NCI-H2171 treated with DMSO at 0.1 percent for 48 hours (cell line): ENCODE measurements around the gene BCL2.

Experiments used
- DNase-seq: peaks from one replicate; lab custom pipeline; 2025; lab: John Stamatoyannopoulos, UW

The BCL2 gene

DNA sequence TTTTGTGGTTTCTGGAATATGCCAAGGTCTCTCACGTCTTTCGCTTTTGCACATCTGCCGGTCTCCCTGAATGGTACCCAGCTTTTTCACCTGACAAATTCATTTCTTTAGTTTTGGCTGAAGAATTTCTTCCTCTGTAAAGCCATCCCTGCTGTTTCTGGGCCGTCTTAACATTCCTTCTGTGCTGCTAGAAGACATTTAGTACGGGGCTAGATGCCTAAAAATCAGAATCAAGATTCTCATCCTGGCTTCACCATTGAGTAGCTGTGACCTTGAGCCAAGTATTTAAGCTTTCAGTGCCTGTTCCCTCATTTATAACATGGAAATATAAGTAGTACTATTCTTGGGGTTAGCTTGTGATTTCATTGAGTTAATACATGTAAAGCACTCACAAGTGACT, 6.4 kb upstream of the BCL2 start:
- no peak for DNase-seq

DNA sequence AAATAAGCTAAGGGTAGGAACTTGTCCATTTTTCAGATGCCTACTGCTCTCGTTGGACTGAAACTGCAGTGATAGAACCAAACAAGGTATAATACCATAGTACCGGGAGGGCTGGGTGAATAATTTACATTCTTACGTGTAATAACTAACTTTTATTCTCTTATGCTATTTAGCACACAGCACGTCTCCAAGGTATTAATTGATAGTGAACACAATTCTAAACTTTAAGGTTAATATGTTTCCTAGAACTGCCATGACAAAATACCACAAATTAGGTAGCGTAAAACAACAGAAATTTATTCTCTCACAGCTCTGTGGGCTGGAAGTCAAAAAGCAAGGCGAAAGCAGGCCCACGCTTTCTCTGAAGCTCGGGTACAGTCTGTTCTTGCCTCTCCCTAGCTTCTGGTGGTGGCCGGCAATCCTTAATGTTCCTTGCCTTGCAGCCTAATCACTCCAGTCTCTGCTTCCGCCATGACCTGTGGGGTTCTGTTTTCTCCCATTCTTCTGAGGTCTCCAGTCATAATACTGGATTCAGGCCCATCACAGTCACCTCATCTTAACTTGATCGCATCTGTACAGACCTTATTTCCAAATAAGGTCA, 5.6 kb upstream of the BCL2 start:
- no peak for DNase-seq

DNA sequence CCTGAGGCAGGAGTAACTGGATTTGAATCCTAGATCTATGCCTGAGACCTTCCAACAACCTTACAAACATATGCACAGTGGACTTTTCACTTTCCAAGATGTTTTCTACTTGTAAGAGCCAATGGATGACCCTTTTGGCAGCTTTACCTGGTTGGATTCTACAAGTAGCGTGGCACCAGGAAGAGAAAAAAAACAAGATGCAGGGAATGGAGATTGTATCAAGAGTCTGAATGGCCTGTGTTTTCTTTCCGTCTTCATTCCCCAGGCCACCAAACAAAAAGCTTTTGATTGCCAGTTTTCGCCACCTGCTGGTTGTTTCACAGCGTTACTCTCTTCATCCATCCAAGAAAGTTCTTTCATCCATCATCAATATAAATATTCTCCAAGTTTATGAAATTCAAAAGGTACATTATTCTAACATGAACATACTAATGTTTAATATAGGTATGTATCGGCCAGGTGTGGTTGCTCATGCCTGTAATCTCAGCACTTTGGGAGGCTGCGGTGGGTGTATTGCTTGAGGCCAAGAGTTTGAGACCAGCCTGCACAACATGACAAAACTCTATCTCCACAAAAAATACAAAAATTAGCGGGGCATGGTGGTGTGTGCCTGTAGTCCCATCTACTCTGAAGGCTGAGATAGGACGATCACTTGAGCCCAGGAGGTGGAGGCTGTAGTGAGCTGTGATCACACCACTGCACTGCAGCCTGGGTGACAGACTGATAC, 3.5 kb upstream of the BCL2 start:
- DNase-seq = peak; percentile 77

DNA sequence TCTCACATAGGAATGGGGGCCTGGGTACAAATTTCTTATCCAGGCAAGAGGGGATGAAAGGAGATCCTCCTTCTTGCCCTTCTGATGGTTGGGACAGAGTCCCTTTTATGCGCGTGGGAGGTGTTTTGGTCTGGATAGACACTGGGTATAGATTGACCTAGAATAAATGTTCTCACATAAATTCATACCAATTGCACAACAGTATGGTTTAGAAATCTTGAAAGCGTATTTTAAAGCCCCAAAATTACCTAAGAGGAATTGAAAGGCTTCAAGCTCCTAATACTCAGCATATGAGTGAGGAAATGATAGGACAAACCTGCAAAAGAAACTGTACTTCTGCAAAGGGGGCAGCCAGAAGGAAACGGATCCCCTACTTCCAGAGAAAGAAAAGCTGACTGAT, 2.6 kb upstream of the BCL2 start:
- DNase-seq = no peak

DNA sequence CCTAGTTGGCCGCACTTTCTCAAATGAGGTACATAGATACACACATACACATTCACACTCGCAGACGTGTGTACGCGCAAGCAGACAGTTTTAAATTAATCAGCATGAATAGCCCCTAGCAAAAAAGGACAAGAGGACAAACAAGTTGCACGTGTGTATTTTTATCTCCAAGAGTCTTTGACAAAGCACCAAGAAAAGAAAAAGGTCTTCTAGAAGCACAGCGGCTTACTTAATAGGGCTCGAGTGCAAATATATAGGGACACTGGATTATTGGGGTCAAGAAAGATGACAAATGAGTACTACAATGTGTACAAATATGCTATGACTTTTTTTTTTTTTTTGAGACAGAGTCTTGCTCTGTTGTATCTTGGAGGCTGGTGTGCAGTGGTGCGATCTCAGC, 1.7 kb upstream of the BCL2 start:
- DNase-seq = no peak

DNA sequence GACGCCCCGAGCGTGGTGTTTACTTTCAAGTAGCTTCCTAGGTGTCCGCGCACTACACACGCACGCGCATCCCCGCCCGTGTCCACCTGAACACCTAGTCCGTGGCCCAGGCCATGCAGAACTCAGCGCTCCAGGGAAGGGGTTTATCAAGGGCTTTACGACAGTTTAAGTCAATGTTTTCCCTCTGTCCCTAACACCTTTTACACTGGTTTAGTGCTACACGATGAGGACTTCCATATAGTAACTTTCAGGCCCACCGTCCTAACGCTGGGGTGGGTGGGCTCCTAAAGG, 1.4 kb upstream of the BCL2 start:
- DNase-seq = no peak

DNA sequence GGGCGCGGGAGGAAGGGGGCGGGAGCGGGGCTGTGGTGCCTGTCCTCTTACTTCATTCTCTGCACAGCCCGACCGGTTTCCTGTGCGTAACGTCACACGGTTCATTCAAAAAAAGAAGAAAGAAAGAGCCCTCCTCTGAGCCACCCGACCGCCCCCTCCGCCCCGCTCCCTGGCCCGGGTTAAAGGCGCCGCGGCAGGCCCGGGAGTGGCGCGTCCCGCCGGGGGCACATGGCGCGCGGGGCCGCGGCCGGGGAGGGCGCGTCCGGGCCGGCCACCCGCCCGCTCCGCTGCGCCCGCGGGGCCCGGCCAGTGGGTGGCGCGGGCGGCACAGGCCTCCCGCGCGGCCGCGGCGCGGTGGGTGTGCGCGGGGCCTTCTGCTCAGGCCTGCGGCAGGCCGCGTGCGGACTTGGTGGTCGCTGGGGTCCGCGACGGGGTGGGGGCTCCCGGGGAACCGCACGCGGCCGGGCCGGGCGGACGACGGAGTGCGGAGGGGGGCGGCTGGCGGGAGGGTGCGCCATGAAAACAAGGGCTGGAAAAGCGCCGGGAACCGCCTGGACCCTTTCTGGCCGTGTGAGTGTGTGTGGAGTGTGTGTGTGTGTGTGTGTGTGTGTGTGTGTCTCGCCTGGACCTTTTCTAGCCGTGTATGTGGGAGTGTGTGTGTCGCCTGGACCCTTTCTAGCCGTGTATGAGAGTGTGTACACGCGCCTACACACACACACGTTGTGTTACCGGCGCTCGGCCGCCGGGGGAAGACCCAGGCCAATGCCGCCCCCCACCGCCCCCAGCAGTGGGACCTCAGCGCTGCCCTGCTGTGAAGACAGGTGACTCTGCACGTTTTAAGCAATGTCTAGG, 780 bp upstream of the BCL2 start:
- DNase-seq = peak; percentile 79

DNA sequence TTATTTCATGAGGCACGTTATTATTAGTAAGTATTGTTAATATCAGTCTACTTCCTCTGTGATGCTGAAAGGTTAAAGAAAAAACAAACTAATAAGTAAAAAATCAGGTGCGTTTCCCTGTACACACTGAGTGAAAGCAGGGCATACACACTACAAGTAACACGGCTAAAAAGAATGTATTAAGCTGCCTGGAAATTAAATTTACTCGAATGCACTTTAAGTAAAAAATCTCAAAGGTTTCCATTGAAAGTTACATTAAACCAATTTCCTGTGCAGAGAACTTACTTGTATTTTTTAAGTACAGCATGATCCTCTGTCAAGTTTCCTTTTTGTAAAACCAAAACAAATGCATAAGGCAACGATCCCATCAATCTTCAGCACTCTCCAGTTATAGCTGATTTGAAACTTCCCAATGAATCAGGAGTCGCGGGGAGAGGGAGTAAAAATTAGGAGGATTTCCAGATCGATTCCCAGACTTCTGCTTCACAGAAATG, 633 bp downstream of the BCL2 start:
- peak; percentile 34 for DNase-seq

DNA sequence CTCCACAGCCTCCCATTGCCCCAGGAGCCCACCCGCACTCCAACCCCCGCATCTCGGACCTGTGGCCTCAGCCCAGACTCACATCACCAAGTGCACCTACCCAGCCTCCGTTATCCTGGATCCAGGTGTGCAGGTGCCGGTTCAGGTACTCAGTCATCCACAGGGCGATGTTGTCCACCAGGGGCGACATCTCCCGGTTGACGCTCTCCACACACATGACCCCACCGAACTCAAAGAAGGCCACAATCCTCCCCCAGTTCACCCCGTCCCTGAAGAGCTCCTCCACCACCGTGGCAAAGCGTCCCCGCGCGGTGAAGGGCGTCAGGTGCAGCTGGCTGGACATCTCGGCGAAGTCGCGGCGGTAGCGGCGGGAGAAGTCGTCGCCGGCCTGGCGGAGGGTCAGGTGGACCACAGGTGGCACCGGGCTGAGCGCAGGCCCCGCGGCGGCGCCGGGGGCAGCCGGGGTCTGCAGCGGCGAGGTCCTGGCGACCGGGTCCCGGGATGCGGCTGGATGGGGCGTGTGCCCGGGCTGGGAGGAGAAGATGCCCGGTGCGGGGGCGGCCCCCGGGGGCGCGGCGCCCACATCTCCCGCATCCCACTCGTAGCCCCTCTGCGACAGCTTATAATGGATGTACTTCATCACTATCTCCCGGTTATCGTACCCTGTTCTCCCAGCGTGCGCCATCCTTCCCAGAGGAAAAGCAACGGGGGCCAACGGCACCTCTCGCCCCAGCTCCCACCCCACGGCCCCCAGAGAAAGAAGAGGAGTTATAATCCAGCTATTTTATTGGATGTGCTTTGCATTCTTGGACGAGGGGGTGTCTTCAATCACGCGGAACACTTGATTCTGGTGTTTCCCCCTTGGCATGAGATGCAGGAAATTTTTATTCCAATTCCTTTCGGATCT, 1.3 kb downstream of the BCL2 start:
- DNase-seq = peak; percentile 22

DNA sequence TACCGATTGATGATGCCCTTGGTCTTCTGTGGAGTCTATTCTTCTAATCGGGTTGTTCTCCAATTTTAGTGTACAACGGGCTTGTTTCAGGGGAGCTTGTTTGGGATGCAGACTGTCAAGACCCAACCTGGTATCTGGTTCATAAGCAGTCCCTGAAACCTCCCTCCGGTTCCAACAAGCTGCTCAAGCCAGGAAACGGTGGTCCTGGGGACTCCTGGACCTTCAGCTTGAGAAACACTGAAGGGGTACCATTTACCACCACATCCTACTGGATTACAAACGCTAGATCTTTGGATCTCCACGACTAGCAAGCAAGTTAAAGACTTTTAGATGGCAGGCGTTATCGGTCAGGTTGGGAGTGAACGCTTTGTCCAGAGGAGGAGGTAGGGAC, 2.0 kb downstream of the BCL2 start:
- no peak for DNase-seq

DNA sequence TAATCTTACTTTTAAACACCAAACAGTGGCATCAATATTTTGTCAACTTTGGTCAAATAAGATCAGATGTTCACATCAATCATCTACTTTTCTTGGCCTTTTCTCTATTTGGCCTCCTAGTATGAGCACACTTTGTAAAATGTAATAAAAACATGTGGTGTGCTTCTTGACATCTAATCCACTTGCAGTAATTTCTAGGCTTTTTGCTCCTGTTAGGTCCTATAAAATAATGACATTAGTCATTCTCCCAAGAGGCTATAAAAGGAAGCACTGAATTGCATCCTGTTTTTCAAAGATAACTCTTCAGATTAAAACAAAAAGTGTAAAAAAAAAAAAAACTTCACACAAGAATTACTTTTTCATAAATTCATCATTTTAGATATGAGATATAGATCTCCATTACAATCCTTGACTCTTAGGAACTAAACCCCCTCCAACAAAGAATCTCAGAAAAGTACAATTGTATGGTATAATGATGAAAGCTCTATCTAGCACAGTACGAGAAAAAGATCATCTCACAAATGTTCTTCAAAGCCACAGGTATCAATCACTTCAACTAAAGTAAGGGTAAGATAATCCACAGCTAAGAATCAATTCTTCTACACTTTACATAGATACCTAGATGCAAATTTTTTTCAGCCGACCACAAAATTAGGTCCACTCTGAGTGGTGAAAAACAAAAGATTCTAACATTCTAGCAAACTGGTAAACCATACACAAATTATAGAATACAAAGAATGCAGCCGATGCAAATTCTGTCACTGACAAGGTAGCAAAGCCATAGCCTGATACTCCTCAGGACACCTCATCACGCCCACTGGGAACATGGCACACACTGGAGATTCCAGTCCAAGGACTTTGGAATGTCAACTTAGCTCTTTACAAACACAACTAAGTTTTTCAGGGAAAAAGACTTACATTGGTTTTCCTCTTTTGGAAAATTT, 2.7 kb downstream of the BCL2 start:
- DNase-seq = no peak

DNA sequence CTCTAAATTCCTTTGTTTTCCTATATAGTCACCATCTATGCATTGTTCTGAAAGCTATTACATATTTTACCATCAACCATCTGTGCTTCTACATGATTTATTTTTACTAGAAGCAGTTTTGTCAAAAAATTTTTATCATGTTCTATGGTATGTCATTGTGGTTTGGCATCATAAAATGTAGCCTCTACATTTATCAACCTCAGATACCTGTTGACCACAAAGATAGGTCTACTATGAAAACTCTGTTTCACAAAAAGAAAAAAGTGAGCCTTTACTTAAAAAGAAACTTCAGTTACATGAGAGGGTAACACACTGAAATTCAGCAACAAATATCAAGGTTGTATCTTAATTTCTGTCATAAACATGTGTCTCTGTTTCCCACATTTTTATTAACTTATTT, 3.7 kb downstream of the BCL2 start:
- DNase-seq = no peak

DNA sequence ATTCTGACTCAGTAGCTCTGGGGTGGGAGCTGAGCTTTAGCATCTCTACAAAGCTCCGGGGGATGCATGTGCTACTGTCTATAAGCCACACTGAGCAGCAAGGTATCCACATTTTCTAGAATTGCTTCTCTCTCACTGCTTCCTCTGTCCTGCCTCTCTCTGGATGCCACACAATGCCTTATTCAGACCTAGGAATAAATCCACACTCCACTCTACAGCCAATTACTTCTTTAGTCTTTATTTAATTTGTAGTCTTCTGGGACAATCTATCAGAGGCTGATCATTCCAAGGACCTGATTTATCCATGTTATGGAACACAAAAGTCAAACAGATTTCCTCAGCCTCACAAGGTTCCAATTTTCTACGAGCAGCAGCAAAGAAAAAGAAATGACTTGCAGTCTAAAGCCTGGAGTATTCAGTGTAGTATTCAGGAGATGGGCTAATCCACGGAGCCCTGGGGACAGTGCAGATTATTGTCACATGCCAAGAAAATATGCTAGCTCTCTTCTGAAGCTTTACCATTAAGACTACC, 4.4 kb downstream of the BCL2 start:
- no peak for DNase-seq

DNA sequence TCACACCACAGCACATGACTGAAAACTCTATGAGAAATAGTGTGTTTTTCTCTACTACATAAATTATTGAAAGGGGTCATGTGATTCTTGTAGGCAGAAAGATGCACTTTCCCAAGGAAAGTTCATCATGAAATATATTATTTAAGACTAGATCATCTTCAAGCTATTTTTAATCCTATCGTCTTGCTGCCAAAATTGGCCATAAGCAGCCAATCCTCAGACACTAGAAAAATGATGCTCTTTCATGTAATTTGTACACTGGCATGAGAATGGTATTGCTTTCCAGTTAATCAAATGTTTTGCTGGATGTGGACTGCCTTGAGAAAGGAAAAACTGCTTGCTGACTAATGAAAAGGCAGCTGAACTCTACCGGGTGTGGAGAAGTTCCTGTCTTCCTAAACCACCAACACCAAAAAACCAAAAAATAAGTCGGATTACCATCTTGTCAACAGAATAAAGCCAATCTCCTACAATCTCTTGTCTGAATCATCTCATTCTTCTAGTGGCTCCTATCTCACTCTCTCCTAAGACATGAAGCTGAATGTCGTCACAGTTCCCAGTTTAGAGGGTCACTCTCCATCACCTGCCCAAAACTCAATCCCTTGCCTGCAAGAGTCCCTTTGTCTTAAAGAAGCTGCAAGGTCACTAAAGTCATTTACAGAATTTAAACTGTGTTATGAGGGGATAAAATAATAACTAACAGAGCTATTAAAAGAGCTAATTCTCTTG, 5.3 kb downstream of the BCL2 start:
- no peak for DNase-seq

DNA sequence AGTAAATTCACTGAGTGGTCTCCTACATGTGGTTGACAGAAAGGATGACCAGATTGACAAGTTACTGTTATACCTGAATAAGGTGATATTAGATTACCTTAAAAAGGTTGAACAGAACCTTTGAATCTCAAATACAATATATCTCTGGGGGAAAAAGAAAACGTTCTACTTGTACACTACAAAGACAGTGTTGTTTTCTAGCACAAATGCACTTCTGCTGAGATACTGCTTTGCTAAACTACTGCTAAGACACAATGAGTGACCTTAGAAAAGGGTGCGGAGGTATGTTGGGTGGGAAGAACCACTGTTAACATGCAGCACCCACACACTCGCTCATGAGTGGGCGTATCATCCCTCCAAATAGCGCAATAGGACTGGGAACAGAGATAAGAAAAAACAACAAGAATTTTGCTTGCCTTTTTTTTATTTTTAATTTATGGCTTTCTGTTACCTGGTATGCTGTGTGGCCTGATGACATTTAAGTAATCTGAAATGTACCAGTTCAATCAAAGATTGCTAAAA, 6.1 kb downstream of the BCL2 start:
- DNase-seq = no peak

DNA sequence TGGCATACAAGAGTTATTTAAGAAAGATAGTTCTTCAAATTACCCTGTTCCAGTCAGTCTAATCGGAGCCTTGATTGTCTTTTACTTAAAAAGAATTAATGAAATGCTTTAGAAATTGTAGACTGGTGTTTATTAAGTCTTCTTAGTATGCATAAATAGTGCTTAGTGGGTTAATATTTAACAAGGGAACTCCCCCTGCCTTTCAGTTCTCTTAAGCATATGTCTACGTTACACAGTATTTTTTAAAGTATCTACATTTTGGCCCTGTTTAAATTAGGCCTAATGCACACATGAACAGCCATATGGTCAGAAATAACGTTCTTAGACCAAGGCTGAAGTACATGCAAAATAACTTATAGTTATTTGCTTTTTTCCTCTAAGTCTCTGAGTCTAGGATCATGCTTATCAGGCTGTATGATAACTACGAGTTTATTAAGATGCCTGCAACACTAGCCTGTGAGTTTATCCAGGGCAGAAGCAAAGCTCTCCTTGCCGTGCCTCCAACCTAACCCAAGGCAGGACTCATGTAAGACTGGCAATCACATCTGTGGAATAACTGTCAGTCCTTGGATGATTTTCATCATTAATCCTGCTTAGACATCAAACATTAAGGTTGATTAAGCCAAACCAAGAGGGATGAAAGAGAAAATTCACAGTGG, 6.7 kb downstream of the BCL2 start:
- no peak for DNase-seq

DNA sequence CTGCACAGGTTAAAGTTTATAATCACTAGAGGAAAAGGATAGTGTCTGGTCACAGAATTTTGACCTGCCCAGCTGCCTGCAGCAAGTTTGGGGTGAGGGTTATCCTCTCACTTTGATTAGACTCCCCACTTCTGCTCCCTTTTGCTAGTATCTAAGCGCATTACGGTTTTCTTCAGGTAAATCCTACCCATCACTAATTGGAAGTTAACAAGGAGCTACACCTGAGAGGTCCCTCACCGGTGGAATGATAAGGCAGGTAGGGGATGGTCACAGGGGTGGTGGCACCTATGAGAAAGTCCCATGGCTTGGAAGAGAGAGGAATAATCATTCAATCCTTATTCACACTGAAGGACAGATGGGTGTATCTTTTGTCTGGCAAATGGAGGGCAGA, 7.6 kb downstream of the BCL2 start:
- no peak for DNase-seq

DNA sequence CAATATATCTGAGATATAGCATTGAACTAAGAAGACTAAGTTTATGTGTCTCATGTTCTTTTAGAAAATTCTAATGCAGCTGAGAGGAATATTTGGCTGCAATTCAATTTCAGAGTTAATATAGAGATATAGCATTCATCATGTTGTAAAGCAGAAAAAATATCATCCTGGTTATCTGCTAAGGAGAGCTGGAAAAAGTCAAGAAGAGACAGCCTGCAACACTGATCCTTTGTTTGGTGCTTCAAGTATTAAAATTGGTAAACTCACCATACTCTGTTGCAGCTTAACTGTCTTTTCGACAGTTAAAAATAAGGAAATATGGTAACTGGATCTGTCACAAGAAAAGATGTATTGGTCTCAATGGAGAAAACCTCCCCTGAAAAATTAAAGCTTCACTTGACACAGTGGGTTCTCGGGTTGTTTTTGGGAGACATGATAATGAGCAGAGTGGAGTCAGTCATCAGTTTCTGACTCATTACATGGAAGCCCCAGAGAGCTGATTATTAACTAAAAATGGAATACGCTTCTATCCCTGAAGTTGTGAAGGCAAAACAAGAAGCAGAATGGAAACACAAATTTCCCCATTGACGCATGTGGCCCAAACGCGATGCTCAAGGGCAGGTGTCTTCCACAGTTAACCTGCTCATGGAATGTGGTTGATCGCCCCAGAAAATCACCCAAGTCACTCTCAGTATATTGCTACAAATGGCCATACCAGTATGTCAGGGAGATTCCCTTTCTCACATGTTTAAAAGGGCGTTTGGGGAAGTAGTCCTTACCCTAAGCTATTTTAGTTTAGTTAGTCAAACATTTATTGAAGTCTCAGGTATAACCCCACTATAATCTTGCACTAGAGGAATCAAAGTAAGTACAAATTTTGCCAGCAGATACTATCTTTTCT, 8.2 kb downstream of the BCL2 start:
- DNase-seq = no peak
